Ishikawa (cell line): ENCODE results near the gene PDE8A.

ENCODE experiments used
- CEBPB ChIP-seq: IDR thresholded peaks from 2 replicates; pipeline ENCODE4 v1.6.1; 2012
- CREB1 ChIP-seq: IDR thresholded peaks from 2 replicates; pipeline ENCODE4 v1.6.1; 2012; ENCODE audit warnings: low read depth
- FOXM1 ChIP-seq: IDR thresholded peaks from 2 replicates; pipeline ENCODE4 v1.6.1; 2012; ENCODE audit warnings: low read depth, borderline replicate concordance
- MAX ChIP-seq: IDR thresholded peaks from 2 replicates; pipeline ENCODE4 v1.6.1; 2012
- NFIC ChIP-seq: IDR thresholded peaks from 2 replicates; pipeline ENCODE4 v1.6.1; 2012
- RAD21 ChIP-seq: IDR thresholded peaks from 2 replicates; pipeline ENCODE4 v1.6.1; 2012; ENCODE audit warnings: low read depth
- USF1 ChIP-seq: IDR thresholded peaks from 2 replicates; pipeline ENCODE4 v1.6.1; 2012
- ZBTB7A ChIP-seq: IDR thresholded peaks from 2 replicates; pipeline ENCODE4 v1.6.1; 2012; ENCODE audit warnings: low read depth

- TF ChIP-seq CEBPB (no peak), RAD21 (no peak), MAX (no peak), USF1 (no peak), NFIC (no peak), CREB1 (no peak), ZBTB7A (no peak), FOXM1 (no peak)
Measured at GRCh38 chr15:85109333-85109732, 127.7 kb downstream of the PDE8A start.
